ENCODE data around the gene SLC22A7. TPM values are rescaled to one million over a fixed set of nuclear protein-coding genes. Genes with fewer than 3 reads are reported as not detected.

SLC22A7 gene
- not detected for total RNA-seq

- no peaks in the 10 kb centered on the region for H3K9me3 ChIP-seq
- no peaks in the 10 kb centered on the region for H3K36me3 ChIP-seq (replicated peaks in 1 of 2; ENCODE audit: insufficient read depth in 1 of 2, low read depth in 2 of 2)
- no peaks in the 10 kb centered on the region for H3K27me3 ChIP-seq
- no peak within 1 kb of the TSS for H3K4me3 ChIP-seq
- TF ChIP-seq POLR2A (IDR thresholded peaks at IDR 0.05): no peak
- TF ChIP-seq, protein P1, sequence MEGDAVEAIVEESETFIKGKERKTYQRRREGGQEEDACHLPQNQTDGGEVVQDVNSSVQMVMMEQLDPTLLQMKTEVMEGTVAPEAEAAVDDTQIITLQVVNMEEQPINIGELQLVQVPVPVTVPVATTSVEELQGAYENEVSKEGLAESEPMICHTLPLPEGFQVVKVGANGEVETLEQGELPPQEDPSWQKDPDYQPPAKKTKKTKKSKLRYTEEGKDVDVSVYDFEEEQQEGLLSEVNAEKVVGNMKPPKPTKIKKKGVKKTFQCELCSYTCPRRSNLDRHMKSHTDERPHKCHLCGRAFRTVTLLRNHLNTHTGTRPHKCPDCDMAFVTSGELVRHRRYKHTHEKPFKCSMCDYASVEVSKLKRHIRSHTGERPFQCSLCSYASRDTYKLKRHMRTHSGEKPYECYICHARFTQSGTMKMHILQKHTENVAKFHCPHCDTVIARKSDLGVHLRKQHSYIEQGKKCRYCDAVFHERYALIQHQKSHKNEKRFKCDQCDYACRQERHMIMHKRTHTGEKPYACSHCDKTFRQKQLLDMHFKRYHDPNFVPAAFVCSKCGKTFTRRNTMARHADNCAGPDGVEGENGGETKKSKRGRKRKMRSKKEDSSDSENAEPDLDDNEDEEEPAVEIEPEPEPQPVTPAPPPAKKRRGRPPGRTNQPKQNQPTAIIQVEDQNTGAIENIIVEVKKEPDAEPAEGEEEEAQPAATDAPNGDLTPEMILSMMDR (IDR thresholded peaks at IDR 0.05): no peak
- ATAC-seq (peak; percentile 55), DNase-seq (peak; percentile 47 to 81 (median 64))
- H3K4me1 ChIP-seq: peaks cover 4% of the 10 kb centered on the region
- WGBS, 2 donors: 60 to 66% methylated on average over 4 to 10 of the region's 10 CpGs
- no peak within 1 kb of the TSS for H3K27ac ChIP-seq
- intact Hi-C loops (cut with DNase I): no loop called here
These were observed at the start of gene SLC22A7 for GRCh38 chr6:43297644-43298564. Gene SLC22A7 (plus strand): TSS chr6:43298260. CDS start chr6:43298359, 99 bp downstream.

DNA sequence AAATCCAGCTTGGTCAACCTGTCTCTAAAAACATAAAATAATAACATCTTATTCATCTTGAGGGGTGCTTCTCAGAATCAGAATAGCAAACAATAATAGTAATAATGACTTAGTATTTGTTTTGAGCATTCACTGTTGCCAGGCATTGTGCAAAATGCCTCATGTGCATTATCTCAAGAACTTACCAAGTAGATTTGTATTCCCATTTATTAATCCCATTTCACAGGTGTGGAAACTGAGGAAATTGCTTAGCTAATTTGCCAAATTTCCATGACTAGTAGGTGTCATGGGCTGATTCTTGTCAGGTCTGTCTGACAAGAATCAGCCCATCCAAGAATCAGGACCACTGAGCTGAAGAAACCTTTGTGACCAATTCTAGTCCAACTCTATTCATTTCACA lies 49.3 kb upstream of the SLC22A7 start:
- no peak overlapping the region for H3K27ac ChIP-seq
- peaks cover 0 to 4% of the 10 kb centered on the region in 2 donors for H3K27me3 ChIP-seq
- H3K9me3 ChIP-seq: no peaks in the 10 kb centered on the region
- H3K36me3 ChIP-seq (replicated peaks in 1 of 2; ENCODE audit: insufficient read depth in 1 of 2, low read depth in 2 of 2): no peaks in the 10 kb centered on the region
- no peak overlapping the region for H3K4me3 ChIP-seq
- intact Hi-C loops (cut with DNase I): no loop called here
- no peak for DNase-seq
- no peak for TF ChIP-seq POLR2A (IDR thresholded peaks at IDR 0.05)
- TF ChIP-seq, protein P1 (IDR thresholded peaks at IDR 0.05): no peak
- H3K4me1 ChIP-seq: peaks cover 16% of the 10 kb centered on the region
- no peak for ATAC-seq

- no peak overlapping the region for H3K4me3 ChIP-seq
- ATAC-seq (no peak), DNase-seq (no peak)
- peaks cover 16% of the 10 kb centered on the region for H3K4me1 ChIP-seq
- peaks cover 0 to 4% of the 10 kb centered on the region in 2 donors for H3K27me3 ChIP-seq
- intact Hi-C loops (cut with DNase I): loop anchor here (10.0 kb wide), 2 partner anchors 84 to 254 kb away; no protein-coding TSS in a partner anchor
- no peak overlapping the region for H3K27ac ChIP-seq
- H3K9me3 ChIP-seq: no peaks in the 10 kb centered on the region
- 7 to 9% methylated on average over 8 of the region's 8 CpGs for WGBS, 2 donors
- TF ChIP-seq POLR2A (IDR thresholded peaks at IDR 0.05): no peak
- TF ChIP-seq, protein P1 (IDR thresholded peaks at IDR 0.05): no peak
- no peaks in the 10 kb centered on the region for H3K36me3 ChIP-seq (replicated peaks in 1 of 2; ENCODE audit: insufficient read depth in 1 of 2, low read depth in 2 of 2)
These were observed 47.1 kb upstream of the SLC22A7 start for GRCh38 chr6:43250992-43251373.

GRCh38 chr6:43253401-43253800 lies 44.7 kb upstream of the SLC22A7 start:
- H3K27ac ChIP-seq: no peak overlapping the region
- DNase-seq: no peak
- H3K9me3 ChIP-seq: no peaks in the 10 kb centered on the region
- no peak overlapping the region for H3K4me3 ChIP-seq
- no peak for ATAC-seq
- H3K36me3 ChIP-seq (replicated peaks in 1 of 2; ENCODE audit: insufficient read depth in 1 of 2, low read depth in 2 of 2): no peaks in the 10 kb centered on the region
- 80 to 90% methylated on average over 11 of the region's 11 CpGs for WGBS, 2 donors
- H3K4me1 ChIP-seq: no peaks in the 10 kb centered on the region
- intact Hi-C loops (cut with DNase I): loop anchor here (10.0 kb wide), 2 partner anchors 81 to 251 kb away; no protein-coding TSS in a partner anchor
- TF ChIP-seq POLR2A (IDR thresholded peaks at IDR 0.05): no peak
- H3K27me3 ChIP-seq: peaks cover 0 to 4% of the 10 kb centered on the region in 2 donors

GRCh38 chr6:43254138-43254817 lies 43.8 kb upstream of the SLC22A7 start:
- no peak for TF ChIP-seq POLR2A (IDR thresholded peaks at IDR 0.05)
- TF ChIP-seq, protein P1 (IDR thresholded peaks at IDR 0.05): no peak
- Histone ChIP-seq H3K27ac (no peak overlapping the region), H3K27me3 (peaks cover 0 to 4% of the 10 kb centered on the region in 2 donors), H3K9me3 (no peaks in the 10 kb centered on the region), H3K36me3 (replicated peaks in 1 of 2; ENCODE audit: insufficient read depth in 1 of 2, low read depth in 2 of 2) (no peaks in the 10 kb centered on the region), H3K4me1 (no peaks in the 10 kb centered on the region), H3K4me3 (no peak overlapping the region)
- 81 to 89% methylated on average over 7 to 14 of the region's 15 CpGs for WGBS, 2 donors
- ATAC-seq (no peak), DNase-seq (no peak)
- intact Hi-C loops (cut with DNase I): loop anchor here (10.0 kb wide), 2 partner anchors 81 to 251 kb away; no protein-coding TSS in a partner anchor
